ENCODE results near the gene SUOX.
A peak's percentile ranks its signal among the peaks of the same experiment; 100 is the strongest.
"Not testable (repeated sequence)": the region's sequence is repeated elsewhere in the genome, so short reads cannot be mapped to it uniquely, and the experiment has no call there.

Gene SUOX

GRCh38 chr12:55996715-55997534 lies at the start of gene SUOX:
Gene SUOX (plus strand): TSS chr12:55997276. CDS start chr12:56002222, 4,946 bp downstream.
- DNase-seq (ENCODE audit: low spot score), result peak; percentile 99

GRCh38 chr12:55955344-55955743 lies 41.7 kb upstream of the SUOX start:
- no peak for DNase-seq (ENCODE audit: low spot score)

GRCh38 chr12:55955800-55956508 lies 41.1 kb upstream of the SUOX start:
- no peak for DNase-seq (ENCODE audit: low spot score)

GRCh38 chr12:55957106-55957859 lies 39.8 kb upstream of the SUOX start:
- no peak for DNase-seq (ENCODE audit: low spot score)

- DNase-seq (ENCODE audit: low spot score), result no peak
These were observed 33.3 kb upstream of the SUOX start for GRCh38 chr12:55963760-55964159.

- DNase-seq (ENCODE audit: low spot score), result no peak
These were observed 31.8 kb upstream of the SUOX start for GRCh38 chr12:55965240-55965639.

- no peak for DNase-seq (ENCODE audit: low spot score)
These were observed 31.1 kb upstream of the SUOX start, which contains the start of gene PMEL for GRCh38 chr12:55965941-55966407. Gene PMEL (minus strand): TSS chr12:55966042. CDS start chr12:55966011, 31 bp downstream.

- DNase-seq (ENCODE audit: low spot score), result peak; percentile 86
These were observed 30.4 kb upstream of the SUOX start, which contains the start of gene CDK2 for GRCh38 chr12:55966408-55967281. Gene CDK2 (plus strand): TSS chr12:55966830. CDS start chr12:55967009, 179 bp downstream.

GRCh38 chr12:55969356-55969755 lies 27.7 kb upstream of the SUOX start:
- DNase-seq (ENCODE audit: low spot score), result no peak

GRCh38 chr12:55970775-55971174 lies 26.3 kb upstream of the SUOX start:
- no peak for DNase-seq (ENCODE audit: low spot score)

GRCh38 chr12:55972042-55972441 lies 25.0 kb upstream of the SUOX start:
- DNase-seq (ENCODE audit: low spot score), result no peak

- DNase-seq (ENCODE audit: low spot score), result no peak
These were observed 24.6 kb upstream of the SUOX start for GRCh38 chr12:55972456-55972855.

GRCh38 chr12:55972911-55973598 lies 24.0 kb upstream of the SUOX start:
- peak; percentile 20 for DNase-seq (ENCODE audit: low spot score)

- DNase-seq (ENCODE audit: low spot score), result peak; percentile 100
These were observed 23.3 kb upstream of the SUOX start, which contains the start of gene RAB5B for GRCh38 chr12:55973599-55974307. Gene RAB5B (plus strand): TSS chr12:55974078. CDS start chr12:55986961, 12,883 bp downstream.

- DNase-seq (ENCODE audit: low spot score), result peak; percentile 54
These were observed 22.8 kb upstream of the SUOX start for GRCh38 chr12:55974308-55974730.

GRCh38 chr12:55978393-55978792 lies 18.7 kb upstream of the SUOX start:
- no peak for DNase-seq (ENCODE audit: low spot score)

- DNase-seq (ENCODE audit: low spot score), result no peak
These were observed 18.0 kb upstream of the SUOX start for GRCh38 chr12:55979069-55979468.

GRCh38 chr12:55981882-55982281 lies 15.2 kb upstream of the SUOX start:
- not testable (repeated sequence) for DNase-seq (ENCODE audit: low spot score)

- DNase-seq (ENCODE audit: low spot score), result no peak
These were observed 14.6 kb upstream of the SUOX start for GRCh38 chr12:55982319-55982936.

All from Ammon's horn (tissue), 1 donor.